Stimulated activated CD8-positive, alpha-beta memory T cell treated with anti-CD3 and anti-CD28 coated beads, Interleukin-12 subunit alpha, Interleukin-12 subunit beta, amount 100 ng/mL, for 24 hours (primary cell): ENCODE data around the gene PEPD.

Experiments used
- DNase-seq: peaks from one replicate; pipeline ENCODE4 v3.0.0-alpha.2; 2020; ENCODE audit errors: extremely low read depth

PEPD gene

DNA sequence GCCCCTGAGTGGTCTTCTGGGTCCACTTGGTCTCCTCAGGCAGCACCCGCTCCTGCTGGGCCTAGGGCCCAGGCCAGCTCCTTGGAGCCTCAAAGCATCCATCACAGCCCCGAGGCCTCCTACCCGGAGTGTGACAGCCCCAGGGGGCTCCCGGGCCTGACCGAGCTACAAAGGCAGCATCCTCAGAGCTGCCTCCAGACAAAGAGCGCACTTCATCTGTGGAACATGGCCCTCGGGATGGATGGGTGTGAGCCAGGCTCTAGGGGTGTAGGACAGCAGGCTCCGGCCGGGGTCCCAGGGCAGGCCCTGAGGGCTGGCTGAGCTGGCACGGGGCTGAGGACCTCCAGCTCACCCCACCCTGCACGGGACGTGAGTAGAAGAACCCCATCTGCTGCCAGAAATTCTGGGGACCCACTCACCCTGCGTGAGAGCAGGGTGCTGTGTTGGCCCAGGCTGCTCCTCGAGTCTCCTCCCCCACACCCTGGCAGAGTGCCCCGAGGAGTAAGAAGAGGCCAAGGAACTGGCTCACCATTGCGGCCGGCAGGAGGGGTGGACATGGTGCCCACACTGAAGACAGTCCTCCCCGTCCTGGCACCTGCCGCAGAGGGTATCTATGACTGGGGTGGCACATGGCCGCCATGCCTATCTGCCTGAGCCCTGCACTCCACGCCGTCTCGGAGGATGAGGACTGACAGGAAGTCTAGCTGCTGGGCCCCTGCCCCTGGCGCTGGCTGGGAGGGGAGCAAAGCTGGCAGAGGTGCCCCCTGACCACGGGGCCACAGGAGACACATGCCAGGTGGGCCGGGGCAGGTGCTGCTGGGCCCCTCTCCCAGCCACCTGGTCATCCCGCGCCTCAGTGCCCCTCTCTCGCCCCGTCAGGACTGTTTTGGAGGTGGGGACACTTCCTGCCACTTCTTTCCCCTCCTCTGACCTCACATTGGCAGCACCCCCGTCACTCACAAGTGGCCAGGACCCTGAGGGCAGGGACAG lies 125.7 kb downstream of the PEPD start:
- no peak for DNase-seq

DNA sequence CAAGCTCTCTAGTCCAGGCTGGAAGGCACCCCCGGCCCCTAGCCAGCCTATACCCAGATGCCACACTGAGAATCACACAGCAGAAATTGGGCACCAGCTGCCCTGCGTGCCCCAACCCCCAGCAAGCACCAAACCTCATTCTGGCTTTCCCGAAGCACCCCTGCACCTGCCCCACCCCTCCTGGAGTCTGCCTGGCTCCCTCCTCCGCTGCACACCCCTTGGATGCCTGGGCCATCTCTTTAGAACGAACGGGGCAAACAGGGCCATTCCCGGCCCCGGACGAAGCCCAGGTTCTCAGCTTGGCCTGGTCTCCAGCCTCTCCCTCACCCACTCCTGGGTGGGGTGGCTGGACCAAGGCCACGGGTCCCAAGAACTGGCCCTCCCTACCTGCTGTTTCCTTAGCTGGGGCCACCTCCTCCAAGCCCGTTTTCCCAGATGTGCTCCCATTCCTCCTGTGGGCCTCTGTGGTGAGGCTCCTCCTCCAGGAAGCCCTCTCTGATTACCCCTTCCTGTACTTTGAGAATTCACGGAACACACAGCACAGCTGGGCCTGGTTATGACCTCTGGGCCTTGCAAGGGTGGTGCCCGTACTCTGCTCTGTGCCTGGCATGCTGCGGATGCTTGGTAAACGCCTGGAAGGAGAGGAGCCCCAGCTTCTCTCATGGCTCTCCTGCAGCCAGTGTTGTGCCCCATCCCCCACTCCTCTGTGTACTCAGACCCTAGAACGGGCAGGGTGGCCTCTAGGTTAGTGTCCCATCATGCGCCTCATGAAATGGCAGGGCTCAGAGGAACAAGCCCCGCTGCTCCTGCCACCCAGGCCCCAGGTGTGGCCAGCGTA lies 126.6 kb downstream of the PEPD start:
- no peak for DNase-seq

DNA sequence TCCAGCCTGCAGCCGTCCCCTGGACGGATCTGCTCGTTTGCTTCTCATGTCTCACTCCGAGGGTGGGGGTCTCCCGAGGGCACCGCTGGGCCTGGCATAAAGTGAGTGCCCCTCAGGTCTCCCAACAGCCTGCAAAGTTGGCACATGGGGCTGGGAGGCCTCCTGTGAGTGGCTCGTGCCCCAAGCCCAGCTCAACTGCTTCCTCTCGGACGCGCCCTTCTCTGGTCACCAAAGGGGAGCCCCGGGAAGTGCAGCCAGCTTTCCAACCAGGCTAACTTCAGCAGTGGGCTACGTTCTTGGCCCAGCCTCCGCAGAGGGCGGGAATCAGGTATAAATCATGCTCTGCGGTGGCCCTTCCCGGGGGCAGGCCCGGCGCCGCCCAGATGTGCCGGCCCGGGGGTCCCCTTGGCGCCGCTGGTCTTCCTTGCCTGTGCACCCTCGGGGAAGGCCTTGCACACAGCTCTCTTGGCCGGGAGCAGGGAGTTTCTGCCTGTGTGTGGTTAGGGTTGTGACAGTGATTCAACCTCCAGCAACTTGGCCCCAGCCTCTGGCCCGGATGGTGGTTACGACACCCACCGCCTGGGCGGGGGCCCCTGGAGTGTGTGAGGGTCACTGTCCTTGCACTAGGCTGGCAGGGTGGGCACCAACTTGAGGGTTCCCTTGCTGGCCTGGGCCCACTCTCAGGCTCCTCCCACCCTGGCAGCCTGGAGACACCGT lies 127.4 kb downstream of the PEPD start:
- no peak for DNase-seq

DNA sequence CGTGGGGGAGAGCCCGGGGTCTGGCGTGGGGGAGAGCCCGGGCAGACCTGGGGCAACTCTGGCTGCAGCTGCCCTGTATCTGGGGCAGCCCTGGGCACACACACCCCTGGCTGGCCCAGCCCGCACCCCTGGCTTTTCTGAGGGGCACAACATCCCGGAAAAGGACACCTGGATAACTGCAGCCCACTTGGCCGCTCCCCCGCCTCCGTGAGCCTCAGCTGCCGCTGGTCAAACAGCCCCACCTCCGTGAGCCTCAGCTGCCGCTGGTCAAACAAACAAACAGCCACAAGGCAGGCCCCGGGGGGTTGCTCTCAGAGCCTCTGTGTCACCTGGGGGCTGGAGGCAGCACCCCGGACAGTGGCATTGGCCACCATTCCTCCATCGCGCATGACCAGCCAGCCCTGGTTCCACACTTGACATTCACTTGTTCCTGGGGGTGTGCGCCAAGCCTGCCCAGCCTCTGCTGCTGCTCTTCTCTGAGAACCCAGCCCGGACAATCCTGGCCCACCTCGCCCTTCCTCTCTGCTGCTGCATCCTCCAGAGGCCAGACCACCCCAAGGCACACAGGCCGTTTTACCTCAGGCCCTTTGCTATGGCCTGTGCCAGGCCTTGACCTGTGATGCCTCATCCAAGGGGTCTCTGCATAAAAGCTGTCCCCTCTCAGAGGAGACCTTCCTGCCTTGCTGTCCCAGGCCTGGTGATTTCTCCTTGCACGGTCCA lies 128.1 kb downstream of the PEPD start:
- DNase-seq, result no peak

DNA sequence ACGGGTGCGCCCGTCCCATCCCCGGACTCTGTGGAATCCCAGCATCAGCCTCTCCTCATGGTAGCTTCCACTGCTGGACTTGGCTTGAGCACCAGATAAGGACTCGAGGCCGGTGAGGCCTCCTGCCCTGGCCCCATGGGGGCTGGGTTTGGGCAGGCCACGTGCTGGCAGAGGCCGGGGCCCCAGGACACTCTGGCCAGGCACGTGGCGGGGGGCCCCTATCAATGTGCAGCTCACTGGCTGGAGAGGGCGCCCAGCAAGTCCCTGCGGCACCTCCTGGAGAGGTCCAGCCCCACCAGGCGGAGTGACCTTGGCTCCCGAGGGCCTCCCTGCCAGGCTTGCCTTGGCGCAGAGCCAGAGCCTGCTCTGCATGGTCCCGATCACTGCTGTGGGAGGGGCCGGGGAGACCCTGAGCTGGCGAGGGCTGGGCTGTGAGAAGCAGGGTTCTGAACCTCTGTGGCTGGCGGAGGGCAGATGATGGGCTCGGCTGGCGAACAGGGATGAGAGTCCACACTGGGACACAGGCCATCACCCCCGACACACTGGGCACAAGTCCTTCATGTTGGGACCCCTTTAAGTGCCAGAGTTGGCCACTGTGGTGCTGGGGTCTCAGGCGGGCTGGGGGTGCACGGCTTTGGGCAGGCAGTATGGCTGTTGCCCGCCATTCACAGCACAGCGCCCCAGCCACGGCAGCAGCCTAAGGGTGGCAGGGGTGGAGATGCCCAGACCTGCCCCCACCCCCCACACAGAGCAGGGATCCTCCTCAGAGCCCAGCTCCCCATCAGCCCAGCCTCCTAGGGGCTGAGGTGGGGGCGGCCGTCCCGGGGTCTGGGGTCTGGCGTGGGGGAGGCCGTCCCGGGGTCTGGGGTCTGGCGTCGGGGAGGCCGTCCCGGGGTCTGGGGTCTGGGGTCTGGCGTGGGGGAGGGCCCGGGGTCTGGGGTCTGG lies 129.0 kb downstream of the PEPD start:
- DNase-seq, result no peak

DNA sequence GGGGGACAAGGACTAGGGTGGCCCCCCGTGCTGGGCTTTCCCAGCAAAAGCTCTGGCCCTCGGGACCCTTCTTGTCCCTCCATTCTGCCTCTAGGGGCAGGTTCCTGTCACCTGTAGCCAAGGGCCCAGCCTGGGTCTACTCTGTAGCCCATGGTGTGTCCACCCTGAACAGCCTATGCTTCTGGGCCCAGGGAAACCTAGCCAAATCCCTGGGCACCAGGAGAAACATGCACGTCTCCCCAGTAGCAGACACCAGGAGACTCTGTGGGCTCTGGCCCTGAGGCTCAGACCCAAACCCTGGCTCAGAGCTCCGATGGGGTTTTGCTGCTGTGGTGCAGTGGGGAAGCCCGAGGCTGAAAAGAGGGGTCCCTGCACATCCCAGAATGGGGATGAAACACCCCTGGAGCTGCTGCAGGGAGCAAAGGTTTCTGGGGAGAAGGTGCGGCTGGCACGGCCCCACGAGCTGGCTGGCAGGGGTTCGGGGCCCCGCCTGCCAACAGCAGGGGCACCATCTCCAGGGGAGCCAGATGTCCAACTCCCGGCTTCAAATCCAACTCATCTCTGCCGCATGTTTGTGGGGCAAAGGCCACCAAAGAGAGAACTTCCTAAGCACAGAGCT lies 129.9 kb downstream of the PEPD start:
- DNase-seq, result no peak

GRCh38 chr19:33390908-33391630 lies 130.5 kb downstream of the PEPD start:
- no peak for DNase-seq

GRCh38 chr19:33390101-33390907 lies 131.3 kb downstream of the PEPD start:
- no peak for DNase-seq

DNA sequence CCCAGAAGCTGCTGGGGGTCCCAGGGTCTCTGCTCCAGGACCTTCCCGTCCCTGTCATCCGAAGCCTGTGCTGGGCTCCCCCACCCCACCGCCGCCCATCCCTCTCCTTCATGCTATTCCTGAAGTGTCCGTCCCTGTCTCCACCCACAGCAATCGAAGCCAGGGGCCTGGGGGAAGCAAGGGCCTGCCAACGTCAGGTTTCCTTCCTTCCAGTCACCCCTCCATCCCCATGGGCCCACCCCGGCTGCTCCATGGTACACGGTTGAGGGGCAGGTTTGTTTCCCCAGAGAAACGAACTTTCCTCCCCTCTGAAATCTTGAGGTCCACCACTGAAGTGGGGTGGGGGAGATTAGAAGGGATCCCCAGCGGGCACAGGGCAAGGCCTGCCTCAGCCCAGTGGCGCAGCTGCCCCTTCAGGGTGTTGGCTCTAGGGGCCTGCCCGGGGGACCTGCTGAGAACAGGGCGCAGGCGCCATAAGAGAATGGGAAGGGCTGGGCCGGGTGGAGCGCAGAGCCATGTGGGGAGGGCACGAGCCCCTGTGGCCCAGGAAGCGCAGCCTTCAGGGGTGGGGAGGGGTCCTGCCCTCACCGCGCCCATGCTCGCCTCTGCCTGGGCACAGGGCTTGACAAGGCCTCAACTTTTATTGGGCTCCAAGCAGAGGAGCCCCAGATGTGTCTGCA lies 132.0 kb downstream of the PEPD start:
- DNase-seq, result no peak

DNA sequence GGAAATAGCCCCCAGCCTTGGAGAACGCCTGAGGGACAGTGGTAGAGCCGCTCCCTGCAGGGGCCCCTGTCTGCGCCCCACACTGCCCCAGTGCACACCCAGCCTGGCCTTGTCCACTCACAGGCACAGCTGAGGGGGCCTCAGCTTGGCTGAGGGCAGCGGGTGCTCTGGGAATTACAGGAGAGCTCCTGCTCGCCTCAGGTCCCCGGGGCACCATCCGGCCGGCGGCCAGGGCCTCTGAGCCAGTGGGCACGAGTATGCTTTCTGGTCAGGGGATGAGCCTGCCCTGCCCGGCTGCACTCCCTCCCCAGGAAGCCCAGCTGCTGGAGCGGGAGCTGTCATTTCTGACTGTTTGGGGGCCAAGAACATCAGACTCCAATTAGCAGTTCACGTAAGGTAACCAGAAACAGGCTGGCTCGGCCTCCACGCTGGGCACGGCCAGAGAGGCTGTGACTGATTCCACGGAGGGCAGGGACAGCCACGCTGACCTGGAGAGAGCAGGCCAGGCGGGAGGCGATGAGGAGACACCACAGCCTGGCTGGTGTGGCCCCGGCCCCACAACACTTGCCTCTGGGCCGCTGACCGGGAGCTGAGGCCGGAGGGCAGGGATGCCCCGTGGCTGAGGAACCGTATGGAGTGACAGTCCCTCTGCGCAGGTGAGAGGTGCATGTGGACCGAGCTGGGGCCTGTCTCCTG lies 132.7 kb downstream of the PEPD start:
- no peak for DNase-seq

DNA sequence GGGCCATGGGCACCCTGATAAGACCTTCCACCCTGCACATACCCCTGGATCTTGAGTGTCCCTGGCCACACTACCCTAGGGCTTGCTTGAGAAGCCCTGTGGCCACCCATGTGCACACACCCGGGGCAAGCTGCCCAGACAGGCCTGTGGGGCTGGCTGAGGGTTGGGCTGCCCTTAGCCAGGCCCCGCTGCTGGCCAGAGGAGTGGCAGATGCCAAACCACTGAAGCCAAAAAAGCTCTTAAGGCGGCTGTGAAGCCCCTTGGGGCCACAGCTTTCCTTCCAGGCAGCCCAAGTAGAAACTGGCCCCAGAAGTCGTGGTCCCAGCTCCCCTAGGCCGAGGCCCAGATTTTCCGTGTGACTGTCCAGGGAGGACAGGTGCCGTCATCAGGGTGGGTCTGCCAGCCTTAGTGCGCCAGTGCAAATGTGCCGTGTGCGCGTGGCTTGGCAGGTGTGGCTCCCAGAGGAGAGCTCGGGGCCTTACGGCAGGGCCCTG lies 133.3 kb downstream of the PEPD start:
- DNase-seq, result no peak

DNA sequence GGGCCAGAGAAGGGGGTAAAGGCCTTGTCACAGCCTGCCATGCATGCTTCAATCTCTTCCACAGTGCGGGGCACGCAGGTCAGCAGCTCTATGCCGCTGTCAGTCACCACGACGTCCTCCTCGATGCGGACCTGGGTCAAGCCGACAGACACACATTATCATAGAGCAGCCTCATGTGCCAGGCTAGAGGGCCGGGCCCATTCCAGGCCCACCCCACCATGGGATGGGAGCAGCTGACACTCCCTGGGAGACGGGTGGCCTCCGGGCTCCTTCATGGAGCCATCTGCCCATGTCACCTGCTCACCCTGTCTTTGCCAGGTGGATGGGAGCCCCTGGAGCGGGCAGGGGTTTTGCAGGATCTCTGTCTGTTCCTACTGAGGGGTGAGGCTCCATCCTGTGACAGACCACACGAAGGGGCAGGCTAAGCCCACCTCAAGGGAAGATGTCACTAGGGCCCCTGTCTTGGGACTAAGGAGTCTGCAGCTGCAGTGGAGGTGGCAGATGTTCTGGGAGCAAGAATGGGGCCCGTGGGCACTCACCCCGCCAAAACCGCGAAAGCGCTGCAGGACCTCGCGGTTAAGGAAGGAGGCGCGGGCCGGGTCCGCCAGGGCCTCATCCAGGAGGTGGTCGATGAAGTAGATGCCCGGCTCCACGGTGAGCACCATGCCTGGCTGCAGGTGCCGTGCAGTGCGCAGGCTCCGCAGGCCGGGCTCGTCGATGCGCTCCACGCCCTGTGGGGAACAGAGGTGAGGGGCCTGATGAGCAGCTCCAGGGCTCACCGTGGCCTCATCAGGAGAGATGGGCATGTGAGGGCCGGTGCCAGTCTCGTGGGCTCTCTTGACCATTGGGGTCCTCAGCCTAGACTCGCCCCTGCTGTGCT lies 134.0 kb downstream of the PEPD start:
- no peak for DNase-seq

GRCh38 chr19:33386361-33386858 lies 135.2 kb downstream of the PEPD start:
- no peak for DNase-seq

DNA sequence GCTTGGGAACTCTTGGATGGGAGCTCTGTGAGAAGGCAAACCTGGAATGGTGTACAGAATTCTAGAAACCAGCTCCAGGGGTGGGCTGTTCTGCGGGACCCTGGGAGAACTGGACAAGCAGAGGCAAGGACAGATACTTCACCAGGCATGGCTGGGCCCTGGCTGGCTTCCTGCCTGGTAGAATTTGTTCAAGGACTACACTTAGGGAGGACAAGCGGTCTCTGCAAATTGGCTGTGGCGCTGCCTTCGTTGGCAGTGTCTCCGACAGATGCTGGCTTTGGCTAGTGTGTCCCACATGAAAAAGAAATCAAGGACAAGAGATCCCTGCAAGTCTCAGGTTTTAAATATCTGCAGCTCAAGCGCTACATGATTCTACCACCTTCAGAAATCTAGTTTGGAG lies 135.6 kb downstream of the PEPD start:
- no peak for DNase-seq

GRCh38 chr19:33384983-33385382 lies 136.6 kb downstream of the PEPD start:
- DNase-seq, result no peak
